Measurements from ENCODE around the gene CHD9. TPM values are rescaled to one million over a fixed set of nuclear protein-coding genes. Genes with fewer than 3 reads are reported as not detected.

The CHD9 gene
- total RNA-seq, 4 donors from 2014 or later: 29.0 to 68.5 (median 37.3) TPM

DNA sequence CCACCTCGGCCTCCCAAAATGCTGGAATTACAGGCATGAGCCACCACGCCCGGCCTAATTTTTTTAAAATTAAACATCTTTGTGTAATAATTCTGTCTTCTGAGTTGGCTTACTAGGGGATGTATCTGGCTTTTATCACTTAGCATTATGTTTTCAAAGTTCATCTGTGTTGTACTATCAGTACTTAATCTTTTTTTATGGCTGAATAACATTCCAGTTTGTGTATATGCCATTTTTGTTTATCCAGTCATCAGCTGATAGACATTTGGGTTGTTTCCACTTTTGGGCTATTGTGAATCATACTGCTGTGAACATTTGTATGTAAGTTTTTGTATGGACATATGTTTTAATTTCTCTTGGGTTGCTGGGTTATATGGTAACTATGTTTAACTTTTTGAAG, 69.0 kb downstream of the CHD9 start:
- TF ChIP-seq, protein P1, sequence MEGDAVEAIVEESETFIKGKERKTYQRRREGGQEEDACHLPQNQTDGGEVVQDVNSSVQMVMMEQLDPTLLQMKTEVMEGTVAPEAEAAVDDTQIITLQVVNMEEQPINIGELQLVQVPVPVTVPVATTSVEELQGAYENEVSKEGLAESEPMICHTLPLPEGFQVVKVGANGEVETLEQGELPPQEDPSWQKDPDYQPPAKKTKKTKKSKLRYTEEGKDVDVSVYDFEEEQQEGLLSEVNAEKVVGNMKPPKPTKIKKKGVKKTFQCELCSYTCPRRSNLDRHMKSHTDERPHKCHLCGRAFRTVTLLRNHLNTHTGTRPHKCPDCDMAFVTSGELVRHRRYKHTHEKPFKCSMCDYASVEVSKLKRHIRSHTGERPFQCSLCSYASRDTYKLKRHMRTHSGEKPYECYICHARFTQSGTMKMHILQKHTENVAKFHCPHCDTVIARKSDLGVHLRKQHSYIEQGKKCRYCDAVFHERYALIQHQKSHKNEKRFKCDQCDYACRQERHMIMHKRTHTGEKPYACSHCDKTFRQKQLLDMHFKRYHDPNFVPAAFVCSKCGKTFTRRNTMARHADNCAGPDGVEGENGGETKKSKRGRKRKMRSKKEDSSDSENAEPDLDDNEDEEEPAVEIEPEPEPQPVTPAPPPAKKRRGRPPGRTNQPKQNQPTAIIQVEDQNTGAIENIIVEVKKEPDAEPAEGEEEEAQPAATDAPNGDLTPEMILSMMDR (IDR thresholded peaks at IDR 0.05): no peak
- no peak for TF ChIP-seq POLR2A (IDR thresholded peaks at IDR 0.05)
- Histone ChIP-seq H3K4me3 (no peak overlapping the region), H3K9me3 (no peaks in the 10 kb centered on the region), H3K27ac (no peak overlapping the region), H3K27me3 (no peaks in the 10 kb centered on the region), H3K4me1 (peaks cover 0 to 7% (median 0%) of the 10 kb centered on the region in 3 donors), H3K36me3 (peaks cover 0 to 14% (median 0%) of the 10 kb centered on the region in 3 donors)
- intact Hi-C loops (cut with DNase I): no loop called here
- DNase-seq: no peak
- WGBS, 2 donors: 80 to 92% methylated on average over 3 of the region's 3 CpGs

GRCh38 chr16:53126390-53126789, 71.6 kb downstream of the CHD9 start:
- Histone ChIP-seq H3K36me3 (no peaks in the 10 kb centered on the region), H3K9me3 (no peaks in the 10 kb centered on the region), H3K27ac (no peak overlapping the region), H3K4me3 (no peak overlapping the region), H3K27me3 (no peaks in the 10 kb centered on the region), H3K4me1 (peaks cover 0 to 17% (median 5%) of the 10 kb centered on the region in 3 donors)
- WGBS, 2 donors: 97 to 99% methylated on average over 5 of the region's 5 CpGs
- no peak for TF ChIP-seq POLR2A (IDR thresholded peaks at IDR 0.05)
- TF ChIP-seq, protein P1 (IDR thresholded peaks at IDR 0.05): no peak
- intact Hi-C loops (cut with DNase I): no loop called here
- DNase-seq: no peak

DNA sequence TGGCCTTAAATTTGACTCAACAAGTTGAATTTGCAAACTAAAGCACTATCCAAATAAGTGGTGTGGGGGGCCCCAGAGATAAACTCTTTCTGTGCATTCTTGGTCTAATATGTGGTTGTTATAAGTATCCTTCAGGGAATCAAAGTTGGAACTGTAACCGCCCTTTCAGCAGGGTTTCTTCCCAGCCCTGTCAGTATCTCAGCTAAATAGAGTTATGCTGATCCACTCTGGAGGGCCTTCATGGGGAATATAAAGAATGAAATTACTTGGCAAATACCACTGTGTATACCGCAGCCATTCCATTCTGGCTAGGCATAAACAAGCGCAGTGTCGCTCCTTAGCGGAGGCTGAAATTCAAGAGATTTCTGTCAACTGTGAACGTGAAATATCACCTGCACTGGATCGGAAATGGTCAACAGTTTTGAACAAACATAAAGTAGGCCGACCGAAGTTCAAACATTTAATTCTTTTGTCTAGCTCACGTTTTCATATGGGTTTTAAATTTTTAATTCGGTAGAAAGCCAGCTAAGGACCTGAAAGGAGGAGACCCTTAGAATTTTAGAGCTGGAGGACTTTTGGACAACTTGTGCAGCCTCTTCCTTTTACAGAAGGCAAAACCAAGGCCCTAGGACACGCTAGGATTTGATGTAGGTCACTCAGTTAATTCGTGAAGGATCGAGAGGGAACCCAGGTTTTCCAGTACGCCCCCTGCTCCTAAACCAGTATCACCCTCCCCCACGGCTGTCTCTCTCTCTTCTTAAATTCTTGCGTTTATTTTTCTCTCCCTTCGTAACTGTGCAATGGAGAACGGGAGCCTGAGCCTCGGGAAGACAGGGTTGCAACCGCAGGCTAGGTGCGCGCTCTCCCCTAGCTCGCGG, 74.7 kb downstream of the CHD9 start:
- Histone ChIP-seq H3K36me3 (no peaks in the 10 kb centered on the region), H3K27me3 (no peaks in the 10 kb centered on the region), H3K27ac (peak overlapping the region; percentile 93 to 97 (median 96)), H3K4me1 (peaks cover 0 to 35% (median 5%) of the 10 kb centered on the region in 3 donors), H3K9me3 (no peaks in the 10 kb centered on the region), H3K4me3 (peak overlapping the region; percentile 80 to 95 (median 86))
- intact Hi-C loops (cut with DNase I): loop anchor here (10.0 kb wide), 1 partner anchor 75 kb away; the partner anchor contains the start of genes CHD9 and CHD9NB
- no peak for DNase-seq
- 33 to 53% methylated on average over 18 to 23 of the region's 25 CpGs for WGBS, 2 donors
- TF ChIP-seq, protein P1 (IDR thresholded peaks at IDR 0.05): no peak
- no peak for TF ChIP-seq POLR2A (IDR thresholded peaks at IDR 0.05)

- DNase-seq: peak; percentile 77
- H3K27me3 ChIP-seq: no peaks in the 10 kb centered on the region
- no peaks in the 10 kb centered on the region for H3K36me3 ChIP-seq
- peak overlapping the region; percentile 80 to 95 (median 86) for H3K4me3 ChIP-seq
- intact Hi-C loops (cut with DNase I): loop anchor here (10.0 kb wide), 1 partner anchor 76 kb away; the partner anchor contains the start of genes CHD9 and CHD9NB
- peak overlapping the region; percentile 93 to 97 (median 96) for H3K27ac ChIP-seq
- peaks cover 0 to 35% (median 5%) of the 10 kb centered on the region in 3 donors for H3K4me1 ChIP-seq
- no peaks in the 10 kb centered on the region for H3K9me3 ChIP-seq
- WGBS, 2 donors: 0 to 1% methylated on average over 12 to 18 of the region's 115 CpGs
- peak in 2 of 4 donors; percentile 72 for TF ChIP-seq POLR2A (IDR thresholded peaks at IDR 0.05)
- TF ChIP-seq, protein P1 (IDR thresholded peaks at IDR 0.05): peak; percentile 28 to 85 (median 76)
Measured at GRCh38 chr16:53130159-53131049, 75.6 kb downstream of the CHD9 start.
